IMR-90 (cell line): ENCODE data around the gene PNCK. TPM values are rescaled to one million over a fixed set of nuclear protein-coding genes. Genes with fewer than 3 reads are reported as not detected.

Source experiments
- ATAC-seq: fragments of 200-7000 bp; cut with Tn5 transposase; 2 replicates; pipeline ENCODE4 v1.9.1; 2020; ENCODE audit warnings: low read depth, mild to moderate bottlenecking, moderate library complexity
- BruUV-seq: library from RNA; stranded (reverse); fragments of 400-500 nt; replicated peaks from 2 replicates; lab custom pipeline; 2021; lab: Mats Ljungman, UMichigan
- CTCF ChIA-PET: fragments of 300-600 bp; formaldehyde crosslinking; extraction: SDS; loops from one replicate; lab custom pipeline; 2021; ENCODE audit warnings: antibody characterized with exemption; lab: Yijun Ruan, JAX
- POLR2A ChIA-PET: fragments of 300-600 bp; sonication (Branson Sonifier 250); formaldehyde crosslinking; loops from one replicate; lab custom pipeline; 2022; ENCODE audit warnings: antibody characterized with exemption; ENCODE audit not compliant: unreplicated experiment; lab: Charles Lee
- DNase-seq: peaks from one replicate; pipeline ENCODE4 v3.0.0; 2013
- H2AFZ ChIP-seq: replicated peaks from 2 replicates; pipeline ENCODE3; 2013; ENCODE audit warnings: low read length, mild to moderate bottlenecking; ENCODE audit not compliant: poor library complexity
- H2AK5ac ChIP-seq: 2 replicates; pipeline ENCODE4 v1.6.1; 2013; ENCODE audit warnings: low read depth, low read length, inconsistent platforms
- H2AK9ac ChIP-seq: replicated peaks from 2 replicates; pipeline ENCODE3; 2013; ENCODE audit warnings: mild to moderate bottlenecking, low read depth, low read length, moderate library complexity; ENCODE audit not compliant: poor library complexity
- H2BK120ac ChIP-seq: 2 replicates; pipeline ENCODE4 v1.6.1; 2013; ENCODE audit warnings: low read depth, low read length, inconsistent platforms
- H2BK15ac ChIP-seq: 3 replicates; pipeline ENCODE4 v1.6.1; 2013; ENCODE audit warnings: low read depth, low read length, inconsistent platforms
- H2BK20ac ChIP-seq: 2 replicates; pipeline ENCODE4 v1.6.1; 2013; ENCODE audit warnings: low read depth, mild to moderate bottlenecking, inconsistent platforms, low read length, moderate library complexity
- H2BK5ac ChIP-seq: 2 replicates; pipeline ENCODE4 v1.6.1; 2013; ENCODE audit warnings: mild to moderate bottlenecking, low read depth, low read length, inconsistent platforms; ENCODE audit not compliant: poor library complexity, severe bottlenecking
- H3K14ac ChIP-seq: replicated peaks from 2 replicates; pipeline ENCODE4 v1.6.1; 2013; ENCODE audit warnings: low read depth, low read length, inconsistent platforms
- H3K18ac ChIP-seq: 2 replicates; pipeline ENCODE4 v1.6.1; 2013; ENCODE audit warnings: low read depth, low read length, control low read depth
- H3K23ac ChIP-seq: 2 replicates; pipeline ENCODE4 v1.6.1; 2013; ENCODE audit warnings: low read depth, low read length, inconsistent platforms
- H3K27ac ChIP-seq: 2 replicates; pipeline ENCODE4 v1.5.1; 2013; ENCODE audit warnings: mild to moderate bottlenecking, control low read depth, low read length; ENCODE audit not compliant: insufficient read depth
- H3K27me3 ChIP-seq: 2 replicates; pipeline ENCODE4 v1.6.1; 2013; ENCODE audit warnings: low read length; ENCODE audit not compliant: control insufficient read depth, insufficient read depth
- H3K36me3 ChIP-seq: 2 replicates; pipeline ENCODE4 v1.6.1; 2013; ENCODE audit warnings: low read length, mixed read lengths; ENCODE audit not compliant: control insufficient read depth, insufficient read depth
- H3K4ac ChIP-seq: 2 replicates; pipeline ENCODE4 v1.6.1; 2013; ENCODE audit warnings: low read depth, low read length, inconsistent platforms
- H3K4me1 ChIP-seq: 2 replicates; pipeline ENCODE4 v1.6.1; 2013; ENCODE audit warnings: low read length, mixed read lengths; ENCODE audit not compliant: control insufficient read depth, insufficient read depth
- H3K4me2 ChIP-seq: 2 replicates; pipeline ENCODE4 v1.6.1; 2013; ENCODE audit warnings: low read depth, mild to moderate bottlenecking, control low read depth, low read length, moderate library complexity
- H3K4me3 ChIP-seq: 2 replicates; pipeline ENCODE4 v1.5.1; 2013; ENCODE audit warnings: low read depth, mild to moderate bottlenecking, control low read depth, low read length, moderate library complexity; ENCODE audit not compliant: insufficient read depth
- H3K56ac ChIP-seq: 2 replicates; pipeline ENCODE4 v1.6.1; 2013; ENCODE audit warnings: low read length, inconsistent platforms; ENCODE audit not compliant: insufficient read depth; ENCODE audit errors: extremely low read depth
- H3K79me1 ChIP-seq, 2 experiments: 2 replicates each; pipeline ENCODE4 v1.6.1; 2013; ENCODE audit warnings: low read length in 2 of 2, inconsistent platforms in 1 of 2, low read depth in 1 of 2
- H3K9ac ChIP-seq: 2 replicates; pipeline ENCODE4 v1.6.1; 2013; ENCODE audit warnings: low read depth, low read length, control low read depth
- H3K9me1 ChIP-seq: 2 replicates; pipeline ENCODE4 v1.6.1; 2013; ENCODE audit warnings: low read length, inconsistent platforms; ENCODE audit not compliant: insufficient read depth
- H3K9me3 ChIP-seq: 2 replicates; pipeline ENCODE4 v1.6.1; 2013; ENCODE audit warnings: low read length; ENCODE audit not compliant: control insufficient read depth, insufficient read depth
- H4K20me1 ChIP-seq: 2 replicates; pipeline ENCODE4 v1.6.1; 2013; ENCODE audit warnings: low read length, inconsistent platforms; ENCODE audit not compliant: insufficient read depth
- H4K5ac ChIP-seq: 2 replicates; pipeline ENCODE4 v1.6.1; 2013; ENCODE audit warnings: mild to moderate bottlenecking, low read depth, low read length, control low read depth
- H4K8ac ChIP-seq, 2 experiments: 2 replicates each; pipeline ENCODE4 v1.6.1; 2013; ENCODE audit warnings: low read depth in 2 of 2, low read length in 2 of 2, control low read depth in 1 of 2, inconsistent platforms in 1 of 2
- H4K91ac ChIP-seq: 2 replicates; pipeline ENCODE4 v1.6.1; 2013; ENCODE audit warnings: low read depth, low read length, inconsistent platforms; ENCODE audit not compliant: insufficient read depth
- BHLHE40 ChIP-seq: fragments of 150-350 bp; IDR thresholded peaks from 2 replicates; pipeline ENCODE4 v1.6.1; 2016; ENCODE audit warnings: mild to moderate bottlenecking, low read depth, low read length
- CHD1 ChIP-seq: IDR thresholded peaks from 2 replicates; pipeline ENCODE4 v1.6.1; 2012; ENCODE audit warnings: low read depth, low read length, improper control_type of control experiment
- MAFK ChIP-seq: IDR thresholded peaks from 2 replicates; pipeline ENCODE4 v1.6.1; 2012; ENCODE audit warnings: low read depth, low read length, improper control_type of control experiment
- MAZ ChIP-seq: IDR thresholded peaks from 2 replicates; pipeline ENCODE4 v1.6.1; 2012; ENCODE audit warnings: low read depth, mild to moderate bottlenecking, low read length, improper control_type of control experiment, moderate library complexity, borderline replicate concordance
- POLR2A ChIP-seq: IDR thresholded peaks from 2 replicates; pipeline ENCODE4 v1.6.1; 2012; ENCODE audit warnings: mild to moderate bottlenecking, low read depth, low read length
- RAD21 ChIP-seq: IDR thresholded peaks from 2 replicates; pipeline ENCODE4 v1.6.1; 2012; ENCODE audit warnings: low read length, improper control_type of control experiment
- RFX5 ChIP-seq: IDR thresholded peaks from 2 replicates; pipeline ENCODE4 v1.8.0; 2012; ENCODE audit warnings: low read depth, mild to moderate bottlenecking, low read length, moderate library complexity
- WGBS, 2 experiments: methylation state at CpG; one replicate each; pipeline versions ENCODE4 v1.1.5 to v1.1.7; 2013; ENCODE audit warnings: missing lambda C conversion rate in 2 of 2; ENCODE audit not compliant: insufficient read length in 1 of 2; ENCODE audit errors: extremely low coverage in 2 of 2; 5-methylcytosine and 5-hydroxymethylcytosine counted together
- dilution Hi-C: fragments of 300-500 bp; cut with HindIII; formaldehyde crosslinking; loops from one replicate; pipeline ENCODE4 v1.14.3; 2018; ENCODE audit warnings: low sequenced_read_pairs; ENCODE audit not compliant: unreplicated experiment
- in situ Hi-C: fragments of 300-500 bp; cut with MboI; formaldehyde crosslinking; loops from 3 replicates; pipeline ENCODE4 v1.14.3; 2019; ENCODE audit warnings: low sequenced_read_pairs, inconsistent platforms, mixed read lengths
- intact Hi-C: fragments of 100-400 bp; cut with micrococcal nuclease; formaldehyde crosslinking; loops from 2 replicates; pipeline ENCODE4 v1.10.0; 2022
- polyA plus RNA-seq, 3 experiments: library from polyadenylated mRNA; depleted of rRNA; stranded (reverse); fragments of >200 nt; gene quantifications; 2 replicates each; pipeline ENCODE4 v1.2.3, GENCODE V29; 2012; ENCODE audit warnings: low replicate concordance in 1 of 3
- total RNA-seq: library from RNA; depleted of rRNA; stranded (reverse); fragments of >200 nt; gene quantifications from 2 replicates; pipeline ENCODE4 v1.2.3, GENCODE V29; 2012
- TF ChIP-seq, protein P1 (sequence below): fragments of 150-350 bp; IDR thresholded peaks from 2 replicates; pipeline ENCODE4 v1.6.1; 2016; ENCODE audit warnings: low read depth, mild to moderate bottlenecking, low read length, moderate library complexity, borderline replicate concordance
- TF ChIP-seq, protein P2 (sequence below): conservative IDR thresholded peaks from 2 replicates; pipeline ENCODE4 v1.5.1; 2012; ENCODE audit warnings: mild to moderate bottlenecking, low read depth, low read length, improper control_type of control experiment

PNCK gene
- total and polyA plus RNA-seq, 2 of the 4 experiments (the other 2 are of a cell fraction), result 0.18 to 0.22 TPM

DNA sequence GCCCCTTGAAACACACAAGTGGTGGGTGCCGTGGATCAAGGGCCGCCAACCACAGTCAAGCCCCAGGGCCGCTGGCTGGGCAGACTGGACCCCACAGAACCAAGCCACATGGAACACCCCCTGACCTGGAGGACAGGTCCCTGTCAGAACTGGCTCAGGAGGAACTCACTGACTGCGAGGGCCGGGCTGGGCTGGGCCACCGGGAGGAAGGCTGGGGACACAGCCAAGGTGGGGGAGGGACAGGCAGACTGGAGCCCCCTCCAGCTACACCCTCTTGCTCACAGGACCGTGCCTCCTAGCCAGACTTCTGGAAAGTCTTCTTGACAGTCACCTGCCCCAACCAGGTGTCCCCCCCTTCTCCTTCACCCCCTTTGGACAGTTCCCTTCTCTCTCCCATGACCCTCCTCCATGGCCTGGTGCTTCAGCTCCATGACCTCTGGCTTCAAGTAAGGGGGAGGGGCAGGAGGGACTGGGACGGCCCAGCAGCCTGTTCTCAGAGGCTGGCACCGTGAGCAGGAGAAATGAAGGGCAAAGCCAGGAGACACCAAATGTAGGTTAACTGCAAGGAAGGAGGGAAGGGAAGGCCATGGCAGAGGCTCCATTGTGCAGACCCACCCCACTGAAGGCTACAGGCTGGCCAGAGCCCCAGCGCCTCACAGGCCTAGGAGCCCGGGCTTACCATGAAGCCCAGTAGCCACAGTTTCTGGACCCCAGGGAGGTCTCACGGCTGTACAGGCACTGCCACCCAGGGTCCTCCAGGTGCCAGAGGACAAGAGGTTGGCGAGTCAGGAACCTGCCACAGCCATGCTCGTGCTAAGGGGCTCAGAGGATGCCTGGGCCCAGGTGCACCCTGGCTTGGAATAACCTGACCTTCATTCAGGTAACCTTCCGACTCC, 49.2 kb downstream of the PNCK start:
- no peak for ATAC-seq
- Histone ChIP-seq H3K27ac (no peak overlapping the region), H2BK15ac (no peak overlapping the region), H3K56ac (no peak overlapping the region), H4K8ac (no peak overlapping the region), H3K9me3 (no peaks in the 10 kb centered on the region; the same call in 1 of the 2 replicates), H2AK9ac (no peak overlapping the region), H3K27me3 (peaks cover 19% of the 10 kb centered on the region), H3K23ac (no peak overlapping the region), H3K4me1 (no peaks in the 10 kb centered on the region), H2AK5ac (no peak overlapping the region), H3K4me2 (no peak overlapping the region), H2AFZ (no peak overlapping the region), H3K36me3 (no peaks in the 10 kb centered on the region), H2BK20ac (no peak overlapping the region), H3K4ac (no peak overlapping the region), H3K79me1 (no peaks in the 10 kb centered on the region), H3K9me1 (no peaks in the 10 kb centered on the region), H3K9ac (no peak overlapping the region), H4K20me1 (no peaks in the 10 kb centered on the region), H4K5ac (no peak overlapping the region), H2BK120ac (no peak overlapping the region), H4K91ac (no peak overlapping the region), H3K4me3 (no peak overlapping the region), H3K18ac (no peak overlapping the region), H3K14ac (no peak overlapping the region), H2BK5ac (no peak overlapping the region)
- WGBS, 2 experiments, result 85% methylated on average over 4 of the region's 15 CpGs; no CpG with 5 or more reads in 1 of the 2 experiments
- in situ Hi-C loops, result no loop called here
- ChIA-PET CTCF (no interaction called here), POLR2A (no interaction called here)
- intact Hi-C loops, result no loop called here
- dilution Hi-C loops, result no loop called here
- no peak for DNase-seq
- TF ChIP-seq RFX5 (no peak), MAFK (no peak), POLR2A (no peak), BHLHE40 (no peak), RAD21 (no peak), MAZ (no peak), CHD1 (no peak)
- TF ChIP-seq, protein P1, sequence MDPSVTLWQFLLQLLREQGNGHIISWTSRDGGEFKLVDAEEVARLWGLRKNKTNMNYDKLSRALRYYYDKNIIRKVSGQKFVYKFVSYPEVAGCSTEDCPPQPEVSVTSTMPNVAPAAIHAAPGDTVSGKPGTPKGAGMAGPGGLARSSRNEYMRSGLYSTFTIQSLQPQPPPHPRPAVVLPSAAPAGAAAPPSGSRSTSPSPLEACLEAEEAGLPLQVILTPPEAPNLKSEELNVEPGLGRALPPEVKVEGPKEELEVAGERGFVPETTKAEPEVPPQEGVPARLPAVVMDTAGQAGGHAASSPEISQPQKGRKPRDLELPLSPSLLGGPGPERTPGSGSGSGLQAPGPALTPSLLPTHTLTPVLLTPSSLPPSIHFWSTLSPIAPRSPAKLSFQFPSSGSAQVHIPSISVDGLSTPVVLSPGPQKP, result no peak
- TF ChIP-seq, protein P2, sequence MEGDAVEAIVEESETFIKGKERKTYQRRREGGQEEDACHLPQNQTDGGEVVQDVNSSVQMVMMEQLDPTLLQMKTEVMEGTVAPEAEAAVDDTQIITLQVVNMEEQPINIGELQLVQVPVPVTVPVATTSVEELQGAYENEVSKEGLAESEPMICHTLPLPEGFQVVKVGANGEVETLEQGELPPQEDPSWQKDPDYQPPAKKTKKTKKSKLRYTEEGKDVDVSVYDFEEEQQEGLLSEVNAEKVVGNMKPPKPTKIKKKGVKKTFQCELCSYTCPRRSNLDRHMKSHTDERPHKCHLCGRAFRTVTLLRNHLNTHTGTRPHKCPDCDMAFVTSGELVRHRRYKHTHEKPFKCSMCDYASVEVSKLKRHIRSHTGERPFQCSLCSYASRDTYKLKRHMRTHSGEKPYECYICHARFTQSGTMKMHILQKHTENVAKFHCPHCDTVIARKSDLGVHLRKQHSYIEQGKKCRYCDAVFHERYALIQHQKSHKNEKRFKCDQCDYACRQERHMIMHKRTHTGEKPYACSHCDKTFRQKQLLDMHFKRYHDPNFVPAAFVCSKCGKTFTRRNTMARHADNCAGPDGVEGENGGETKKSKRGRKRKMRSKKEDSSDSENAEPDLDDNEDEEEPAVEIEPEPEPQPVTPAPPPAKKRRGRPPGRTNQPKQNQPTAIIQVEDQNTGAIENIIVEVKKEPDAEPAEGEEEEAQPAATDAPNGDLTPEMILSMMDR, result no peak
- no TSS peak for BruUV-seq
